GM12878 (cell line): Measurements from ENCODE around the gene PGGT1B. TPM values are rescaled to one million over a fixed set of nuclear protein-coding genes. Genes with fewer than 3 reads are reported as not detected.

Experiments
- ATAC-seq: fragments of 200-7000 bp; cut with Tn5 transposase; 3 replicates; pipeline ENCODE4 v1.9.1; 2020; ENCODE audit warnings: mild to moderate bottlenecking, moderate library complexity
- BruUV-seq: library from RNA; stranded (reverse); fragments of 400-500 nt; replicated peaks from 2 replicates; lab custom pipeline; 2021; lab: Mats Ljungman, UMichigan
- CTCF ChIA-PET: fragments of 300-600 bp; sonication (Branson Sonifier 250); formaldehyde crosslinking; extraction: SDS; loops from one replicate; lab custom pipeline; 2021; ENCODE audit warnings: inconsistent platforms; lab: Yijun Ruan, JAX
- POLR2A ChIA-PET: fragments of 350-600 bp; formaldehyde crosslinking; extraction: SDS; loops from one replicate; lab custom pipeline; 2021; ENCODE audit warnings: inconsistent platforms; lab: Charles Lee
- RAD21 ChIA-PET: fragments of 300-600 bp; sonication (Branson Sonifier 250); formaldehyde crosslinking; loops from one replicate; lab custom pipeline; 2023; ENCODE audit warnings: antibody characterized with exemption; ENCODE audit not compliant: unreplicated experiment; lab: Charles Lee
- SMC1A ChIA-PET: fragments of 300-600 bp; sonication (Branson Sonifier 250); formaldehyde crosslinking; loops from one replicate; lab custom pipeline; 2023; ENCODE audit not compliant: unreplicated experiment, uncharacterized antibody; lab: Charles Lee
- DNase-seq: peaks from one replicate; pipeline ENCODE4 v3.0.0-alpha.2; 2011; ENCODE audit warnings: low read depth, low spot score
- FAIRE-seq: peaks from 3 replicates; lab custom pipeline; 2011; peaks lifted over from hg19 to GRCh38; lab: Jason Lieb, UNC
- H2AFZ ChIP-seq: 2 replicates; pipeline ENCODE4 v1.6.0; 2011; ENCODE audit warnings: low read depth, low read length, control low read depth; ENCODE audit not compliant: control insufficient read depth
- H3K27ac ChIP-seq: 2 replicates; pipeline ENCODE4 v1.5.1; 2011; ENCODE audit warnings: control low read depth; ENCODE audit not compliant: control insufficient read depth, insufficient read depth
- H3K27me3 ChIP-seq, 2 experiments: replicated peaks in 1 of 2; 2 replicates each; pipeline versions ENCODE4 v1.6.0 to v1.6.1; 2011; ENCODE audit warnings: low read length in 1 of 2; ENCODE audit not compliant: control insufficient read depth in 2 of 2, insufficient read depth in 2 of 2
- H3K36me3 ChIP-seq, 2 experiments: 2 replicates each; pipeline ENCODE4 v1.5.1; 2011; ENCODE audit warnings: low read length in 1 of 2; ENCODE audit not compliant: control insufficient read depth in 2 of 2, insufficient read depth in 2 of 2
- H3K4me1 ChIP-seq: 2 replicates; pipeline ENCODE4 v1.6.1; 2011; ENCODE audit warnings: mild to moderate bottlenecking, low read length, moderate library complexity, mixed read lengths; ENCODE audit not compliant: control insufficient read depth, insufficient read depth
- H3K4me2 ChIP-seq: 2 replicates; pipeline ENCODE4 v1.6.0; 2011; ENCODE audit warnings: control low read depth; ENCODE audit not compliant: control insufficient read depth, insufficient read depth
- H3K4me3 ChIP-seq: fragments of 200-600 bp; sonication (generic); 2 replicates; pipeline ENCODE4 v1.5.1; 2016
- H3K79me2 ChIP-seq: 2 replicates; pipeline ENCODE4 v1.6.0; 2011; ENCODE audit warnings: low read length; ENCODE audit not compliant: control insufficient read depth, insufficient read depth
- H3K9ac ChIP-seq: 2 replicates; pipeline ENCODE4 v1.8.0; 2011; ENCODE audit warnings: low read length, control low read depth, mixed read lengths; ENCODE audit not compliant: control insufficient read depth, insufficient read depth
- H3K9me3 ChIP-seq: replicated peaks from 3 replicates; pipeline ENCODE4 v1.5.1; 2011; ENCODE audit warnings: mild to moderate bottlenecking, low read length; ENCODE audit not compliant: control insufficient read depth, insufficient read depth
- H4K20me1 ChIP-seq: 2 replicates; pipeline ENCODE4 v1.6.0; 2011; ENCODE audit not compliant: control insufficient read depth, insufficient read depth
- BACH1 ChIP-seq: fragments of 450-650 bp; IDR thresholded peaks from 2 replicates; pipeline ENCODE4 v1.6.1; 2017; ENCODE audit warnings: mild to moderate bottlenecking, borderline replicate concordance
- BHLHE40 ChIP-seq, 2 experiments: fragments of 450-650 bp in 1 of 2; IDR thresholded peaks; 2 replicates each; pipeline ENCODE4 v1.6.1; 2011 to 2017; ENCODE audit warnings: low read depth in 2 of 2, borderline replicate concordance in 1 of 2, improper control_type of control experiment in 1 of 2, low read length in 1 of 2, mild to moderate bottlenecking in 1 of 2
- BMI1 ChIP-seq: fragments of 450-650 bp; IDR thresholded peaks from 2 replicates; pipeline ENCODE4 v1.6.1; 2016; ENCODE audit warnings: mild to moderate bottlenecking, moderate library complexity, borderline replicate concordance
- CBFB ChIP-seq: IDR thresholded peaks from 2 replicates; pipeline ENCODE4 v1.6.1; 2016; ENCODE audit warnings: antibody characterized with exemption, low read depth
- CHD2 ChIP-seq: IDR thresholded peaks from 2 replicates; pipeline ENCODE4 v1.6.1; 2011; ENCODE audit warnings: low read depth, low read length, improper control_type of control experiment, borderline replicate concordance
- EP300 ChIP-seq, 2 experiments: fragments of 150-350 bp in 1 of 2; IDR thresholded peaks; 2 replicates each; pipeline ENCODE4 v1.6.1; 2011 to 2012; ENCODE audit warnings: low read depth in 2 of 2, low read length in 2 of 2, borderline replicate concordance in 1 of 2, improper control_type of control experiment in 1 of 2, inconsistent platforms in 1 of 2; ENCODE audit not compliant: control insufficient read depth in 1 of 2
- FOXK2 ChIP-seq: fragments of 450-650 bp; IDR thresholded peaks from 2 replicates; pipeline ENCODE4 v1.6.1; 2017; ENCODE audit warnings: mild to moderate bottlenecking, moderate library complexity
- MAX ChIP-seq: IDR thresholded peaks from 2 replicates; pipeline ENCODE4 v1.6.1; 2012; ENCODE audit warnings: low read depth, low read length, improper control_type of control experiment
- MXI1 ChIP-seq: fragments of 150-350 bp; IDR thresholded peaks from 2 replicates; pipeline ENCODE4 v1.6.1; 2011; ENCODE audit warnings: low read depth, mild to moderate bottlenecking, inconsistent platforms, low read length, improper control_type of control experiment
- POLR2A ChIP-seq: IDR thresholded peaks from 2 replicates; pipeline ENCODE4 v1.6.1; 2011; ENCODE audit warnings: low read depth, mild to moderate bottlenecking, low read length
- YY1 ChIP-seq: IDR thresholded peaks from 2 replicates; pipeline ENCODE4 v1.6.1; 2011; ENCODE audit warnings: low read depth, mild to moderate bottlenecking, low read length
- ZNF207 ChIP-seq: fragments of 450-650 bp; IDR thresholded peaks from 2 replicates; pipeline ENCODE4 v1.6.1; 2014; ENCODE audit warnings: antibody characterized with exemption, mild to moderate bottlenecking, borderline replicate concordance
- ZNF592 ChIP-seq: fragments of 450-650 bp; IDR thresholded peaks from 2 replicates; pipeline ENCODE4 v1.6.1; 2017; ENCODE audit warnings: mild to moderate bottlenecking, moderate library complexity
- WGBS: methylation state at CpG from one replicate; pipeline ENCODE4 v1.1.6; 2016; ENCODE audit warnings: low lambda C conversion rate; ENCODE audit not compliant: insufficient replicate concordance, insufficient coverage; ENCODE audit errors: missing lambda C conversion rate; 5-methylcytosine and 5-hydroxymethylcytosine counted together
- in situ Hi-C: fragments of 300-500 bp; cut with MboI; formaldehyde crosslinking; loops from 9 replicates; pipeline ENCODE4 v1.14.3; 2018; ENCODE audit warnings: mixed read lengths
- intact Hi-C: fragments of 100-400 bp; cut with micrococcal nuclease; formaldehyde crosslinking; loops from one replicate; pipeline ENCODE4 v1.14.2; 2022; ENCODE audit not compliant: unreplicated experiment
- polyA plus RNA-seq, 11 experiments: library from polyadenylated mRNA; depleted of rRNA in 4 of 11; unstranded in 6 of 11; stranded (reverse) in 5 of 11; fragments of >200 nt; fragmentation: Nextera tagmentation in 4 of 11; fragmentation: Illumina TruSeq in 1 of 11; extraction: Ambion mirVana in 4 of 11; extraction: Trizol in 1 of 11; gene quantifications; 1 replicate in 1 of 11; 2 replicates in 10 of 11; pipeline versions ENCODE4 v1.2.1 to v1.2.3, GENCODE V29; 2011 to 2016; ENCODE audit warnings: inconsistent platforms in 2 of 11, missing spikeins in 2 of 11, low read depth in 1 of 11
- total RNA-seq, 4 experiments: library from RNA; depleted of rRNA in 3 of 4; stranded (reverse); fragments of >200 nt in 3 of 4; fragmentation: Illumina TruSeq in 1 of 4; extraction: Trizol in 1 of 4; gene quantifications; 2 replicates each; pipeline versions ENCODE4 v1.2.1 to v1.2.3, GENCODE V29; 2013 to 2021
- TF ChIP-seq, protein P1 (sequence below): fragments of 450-650 bp; IDR thresholded peaks from 2 replicates; pipeline ENCODE4 v1.6.1; 2017; ENCODE audit warnings: mild to moderate bottlenecking, low read depth, inconsistent platforms; ENCODE audit not compliant: poor library complexity, severe bottlenecking
- TF ChIP-seq, protein P2 (sequence below): IDR thresholded peaks from 2 replicates; pipeline ENCODE4 v1.6.1; 2011; ENCODE audit warnings: mild to moderate bottlenecking, low read depth, low read length, moderate library complexity; ENCODE audit not compliant: insufficient replicate concordance

Gene PGGT1B
- total and polyA plus RNA-seq, 10 of the 15 experiments (the other 5 are each of a cell fraction or from before 2014, with no cell fraction given) = 5.0 to 38.4 (median 13.9) TPM

DNA sequence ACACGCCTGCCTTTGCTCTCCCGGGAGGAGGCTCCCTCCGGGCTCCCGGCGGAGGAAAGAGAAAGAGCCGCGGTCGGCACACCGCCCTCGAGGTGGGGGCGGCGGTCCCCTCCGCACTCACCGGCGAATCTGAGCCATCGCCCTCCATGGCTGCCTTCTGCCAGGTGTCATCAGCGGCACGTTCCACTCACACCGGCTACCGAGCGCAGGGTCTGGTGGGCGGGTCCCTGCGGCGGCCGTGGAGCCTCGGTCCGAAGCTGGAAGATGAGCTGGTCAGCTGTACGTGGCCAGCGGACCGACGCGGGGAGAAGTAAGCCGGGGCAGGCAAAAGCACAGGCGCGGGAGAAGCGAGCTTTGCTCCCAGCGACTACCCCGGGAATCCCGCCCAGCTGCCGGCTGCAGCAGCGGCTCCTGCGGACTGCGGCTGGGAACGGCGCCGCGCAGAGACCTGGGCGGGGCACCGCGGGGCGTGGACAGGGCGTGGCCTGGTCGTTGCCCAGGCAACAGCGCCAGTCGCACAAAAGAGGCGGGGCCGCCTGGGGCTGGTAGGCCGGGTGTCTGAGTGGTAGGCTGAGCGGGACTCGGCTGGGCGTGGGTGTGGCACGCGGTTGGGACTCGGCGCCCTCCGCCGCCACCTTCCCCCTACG lies 93.1 kb downstream of the PGGT1B start, which contains the start of gene TRIM36:
TRIM36 (minus strand) TSS at position 422 of the 647 bp plus-strand sequence; CDS start at position 148, 274 bp downstream.
- ATAC-seq (peak; percentile 99), FAIRE-seq (peak; percentile 56), DNase-seq (peak; percentile 50)
- peak within 1 kb of the TSS; percentile 91 for H2AFZ ChIP-seq
- H3K79me2 ChIP-seq = no peaks in the 10 kb centered on the region
- RAD21 ChIA-PET = no interaction called here
- no peaks in the 10 kb centered on the region for H3K36me3 ChIP-seq
- peak within 1 kb of the TSS; percentile 18; the same call in 1 of the 2 replicates for H3K9ac ChIP-seq
- WGBS = 1% methylated on average over 55 of the region's 68 CpGs
- no TSS peak for BruUV-seq
- H4K20me1 ChIP-seq = no peaks in the 10 kb centered on the region
- peak within 1 kb of the TSS; percentile 98 for H3K4me2 ChIP-seq
- no peak within 1 kb of the TSS for H3K27ac ChIP-seq
- H3K27me3 ChIP-seq = peaks cover 2 to 25% of the 10 kb centered on the region in 2 experiments
- CTCF ChIA-PET = interaction anchor here (1.2 kb wide), 1 partner anchor 66 kb away, joined by 4 read pairs; no protein-coding TSS in a partner anchor
- H3K9me3 ChIP-seq = peaks cover 8% of the 10 kb centered on the region; the same call in 2 of the 3 replicates
- SMC1A ChIA-PET = no interaction called here
- peak within 1 kb of the TSS; percentile 86 for H3K4me3 ChIP-seq
- no peaks in the 10 kb centered on the region for H3K4me1 ChIP-seq
- in situ Hi-C loops = no loop called here
- POLR2A ChIA-PET = interaction anchor here (1.0 kb wide), 1 partner anchor 39 kb away, joined by 4 read pairs; no protein-coding TSS in a partner anchor
- intact Hi-C loops = loop anchor here (1.0 to 10.0 kb wide), 3 partner anchors 40 to 805 kb away; partner anchors contain the start of gene KCNN2
- TF ChIP-seq MXI1 (peak; percentile 77), ZNF207 (0 out of 2 replicates have a peak, but pooled peaks have one; percentile 34), BMI1 (peak; percentile 91), YY1 (peak; percentile 51), BHLHE40 (IDR thresholded peaks at IDR 0.05; ENCODE audit: borderline replicate concordance in 1 of 2, low read depth in 2 of 2, low read length in 1 of 2) (peak in 1 of 2 experiments; percentile 86; a peak in 2 of 4 replicates), MAX (no peak), CHD2 (no peak), ZNF592 (no peak), CBFB (no peak), FOXK2 (no peak), BACH1 (no peak; the same call in 1 of the 2 replicates), EP300 (IDR thresholded peaks at IDR 0.05; ENCODE audit: borderline replicate concordance in 1 of 2, control insufficient read depth in 1 of 2, low read depth in 2 of 2, low read length in 2 of 2) (no peak), POLR2A (peak; percentile 48; the same call in 1 of the 2 replicates)
- TF ChIP-seq, protein P1, sequence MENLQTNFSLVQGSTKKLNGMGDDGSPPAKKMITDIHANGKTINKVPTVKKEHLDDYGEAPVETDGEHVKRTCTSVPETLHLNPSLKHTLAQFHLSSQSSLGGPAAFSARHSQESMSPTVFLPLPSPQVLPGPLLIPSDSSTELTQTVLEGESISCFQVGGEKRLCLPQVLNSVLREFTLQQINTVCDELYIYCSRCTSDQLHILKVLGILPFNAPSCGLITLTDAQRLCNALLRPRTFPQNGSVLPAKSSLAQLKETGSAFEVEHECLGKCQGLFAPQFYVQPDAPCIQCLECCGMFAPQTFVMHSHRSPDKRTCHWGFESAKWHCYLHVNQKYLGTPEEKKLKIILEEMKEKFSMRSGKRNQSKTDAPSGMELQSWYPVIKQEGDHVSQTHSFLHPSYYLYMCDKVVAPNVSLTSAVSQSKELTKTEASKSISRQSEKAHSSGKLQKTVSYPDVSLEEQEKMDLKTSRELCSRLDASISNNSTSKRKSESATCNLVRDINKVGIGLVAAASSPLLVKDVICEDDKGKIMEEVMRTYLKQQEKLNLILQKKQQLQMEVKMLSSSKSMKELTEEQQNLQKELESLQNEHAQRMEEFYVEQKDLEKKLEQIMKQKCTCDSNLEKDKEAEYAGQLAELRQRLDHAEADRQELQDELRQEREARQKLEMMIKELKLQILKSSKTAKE = no peak
- TF ChIP-seq, protein P2, sequence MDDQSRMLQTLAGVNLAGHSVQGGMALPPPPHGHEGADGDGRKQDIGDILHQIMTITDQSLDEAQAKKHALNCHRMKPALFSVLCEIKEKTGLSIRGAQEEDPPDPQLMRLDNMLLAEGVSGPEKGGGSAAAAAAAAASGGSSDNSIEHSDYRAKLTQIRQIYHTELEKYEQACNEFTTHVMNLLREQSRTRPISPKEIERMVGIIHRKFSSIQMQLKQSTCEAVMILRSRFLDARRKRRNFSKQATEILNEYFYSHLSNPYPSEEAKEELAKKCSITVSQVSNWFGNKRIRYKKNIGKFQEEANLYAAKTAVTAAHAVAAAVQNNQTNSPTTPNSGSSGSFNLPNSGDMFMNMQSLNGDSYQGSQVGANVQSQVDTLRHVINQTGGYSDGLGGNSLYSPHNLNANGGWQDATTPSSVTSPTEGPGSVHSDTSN = peak; percentile 73
